ENCODE data around the gene ABL1. TPM values are rescaled to one million over a fixed set of nuclear protein-coding genes. Genes with fewer than 3 reads are reported as not detected.

The ABL1 gene
- total and polyA plus RNA-seq, 4 donors, result 23.3 to 60.0 (median 37.7) TPM

DNA sequence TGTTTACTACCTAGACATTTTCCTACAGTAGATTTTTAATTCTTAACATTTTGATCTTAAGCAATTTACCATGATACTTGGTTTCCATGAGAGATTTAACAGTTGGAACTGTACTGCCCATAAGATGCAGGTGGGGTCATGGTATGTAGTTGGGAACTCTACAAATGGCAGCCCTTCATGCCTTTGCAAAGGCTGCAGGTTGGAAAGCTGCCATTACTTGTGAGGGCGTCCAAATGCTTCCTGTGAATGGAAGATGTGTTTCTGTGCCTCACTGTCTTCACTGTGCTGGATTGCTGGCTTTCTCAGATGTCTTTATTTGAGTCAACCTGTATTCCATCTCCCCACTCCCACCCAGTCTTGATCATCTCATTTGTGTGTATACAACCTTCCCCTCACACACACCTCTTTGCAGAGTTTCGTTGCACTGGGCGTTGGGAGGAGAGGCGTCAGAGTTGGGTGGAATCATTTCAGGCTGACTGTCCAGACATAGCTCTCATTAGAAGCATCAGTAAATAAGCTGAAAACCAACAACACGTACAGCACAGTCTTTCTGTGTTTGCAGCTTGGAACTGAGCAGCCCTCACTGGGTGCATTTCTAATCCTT lies 14.8 kb upstream of the ABL1 start:
- ATAC-seq (ENCODE audit: insufficient read depth, low FRiP score), result no peak
- no peak overlapping the region for H3K4me3 ChIP-seq
- H3K27ac ChIP-seq (ENCODE audit: low read depth in 1 of 2, low read length in 1 of 2), result no peak overlapping the region
- H3K4me1 ChIP-seq (ENCODE audit: control insufficient read depth in 5 of 5, insufficient read depth in 5 of 5, low read length in 5 of 5), result peaks cover 0 to 26% (median 7%) of the 10 kb centered on the region in 5 donors
- peak in 2 of 3 donors; percentile 37 to 51 for DNase-seq
- TF ChIP-seq CTCF (IDR thresholded peaks at IDR 0.05; ENCODE audit: control extremely low read depth, extremely low read depth), result no peak
- no peak overlapping the region for H3K9ac ChIP-seq (ENCODE audit: insufficient read depth in 1 of 2, low read length in 2 of 2)
- H3K27me3 ChIP-seq (ENCODE audit: control insufficient read depth in 3 of 3, insufficient read depth in 3 of 3, low read length in 2 of 3), result no peaks in the 10 kb centered on the region
- no peaks in the 10 kb centered on the region for H3K9me3 ChIP-seq (ENCODE audit: control insufficient read depth in 4 of 4, insufficient read depth in 3 of 4, low read length in 3 of 4)
- WGBS, 2 donors, result 79 to 81% methylated on average over 5 of the region's 5 CpGs
- no peaks in the 10 kb centered on the region for H3K36me3 ChIP-seq (ENCODE audit: control insufficient read depth in 4 of 4, insufficient read depth in 4 of 4, low read length in 4 of 4)

DNA sequence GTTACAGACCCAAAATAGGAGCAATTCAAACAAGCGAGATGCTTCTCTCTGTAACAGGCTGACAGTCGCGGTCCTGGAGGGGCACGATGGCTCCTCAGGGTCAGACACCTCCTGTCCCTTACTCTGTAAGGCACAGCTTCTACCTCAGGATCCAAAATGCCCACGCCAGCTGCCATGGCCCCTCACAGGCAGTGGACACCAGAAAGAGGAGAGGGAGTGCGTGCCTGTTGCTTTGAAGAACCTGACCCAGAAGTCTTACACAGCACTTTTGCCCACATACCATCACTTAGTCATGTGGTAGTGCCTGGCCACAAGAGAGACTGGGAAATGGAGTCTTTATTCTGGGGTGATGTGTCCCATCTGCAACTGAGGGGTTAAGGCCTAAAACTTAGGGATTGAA lies 11.6 kb upstream of the ABL1 start:
- no peak for TF ChIP-seq CTCF (IDR thresholded peaks at IDR 0.05; ENCODE audit: control extremely low read depth, extremely low read depth)
- no peaks in the 10 kb centered on the region for H3K36me3 ChIP-seq (ENCODE audit: control insufficient read depth in 4 of 4, insufficient read depth in 4 of 4, low read length in 4 of 4)
- no peak overlapping the region for H3K4me3 ChIP-seq
- no peak overlapping the region for H3K9ac ChIP-seq (ENCODE audit: insufficient read depth in 1 of 2, low read length in 2 of 2)
- no peak overlapping the region for H3K27ac ChIP-seq (ENCODE audit: low read depth in 1 of 2, low read length in 1 of 2)
- H3K4me1 ChIP-seq (ENCODE audit: control insufficient read depth in 5 of 5, insufficient read depth in 5 of 5, low read length in 5 of 5), result peaks cover 0 to 40% (median 7%) of the 10 kb centered on the region in 5 donors
- H3K9me3 ChIP-seq (ENCODE audit: control insufficient read depth in 4 of 4, insufficient read depth in 3 of 4, low read length in 3 of 4), result no peaks in the 10 kb centered on the region
- DNase-seq (peak in 2 of 3 donors; percentile 44 to 47), ATAC-seq (ENCODE audit: insufficient read depth, low FRiP score) (no peak)
- 84 to 90% methylated on average over 6 of the region's 6 CpGs for WGBS, 2 donors
- no peaks in the 10 kb centered on the region for H3K27me3 ChIP-seq (ENCODE audit: control insufficient read depth in 3 of 3, insufficient read depth in 3 of 3, low read length in 2 of 3)

- peak overlapping the region in 1 of 2 donors; percentile 6 for H3K27ac ChIP-seq (ENCODE audit: low read depth in 1 of 2, low read length in 1 of 2)
Measured at GRCh38 chr9:130824079-130824478, 11.0 kb upstream of the ABL1 start.

More at GRCh38 chr9:130824079-130824478, 11.0 kb upstream of the ABL1 start:
- H3K9me3 ChIP-seq (ENCODE audit: control insufficient read depth in 4 of 4, insufficient read depth in 3 of 4, low read length in 3 of 4), result no peaks in the 10 kb centered on the region
- WGBS, 2 donors, result 62 to 66% methylated on average over 2 of the region's 2 CpGs
- no peak overlapping the region for H3K4me3 ChIP-seq
- H3K36me3 ChIP-seq (ENCODE audit: control insufficient read depth in 4 of 4, insufficient read depth in 4 of 4, low read length in 4 of 4), result no peaks in the 10 kb centered on the region
- peak overlapping the region in 1 of 2 donors; percentile 44 for H3K9ac ChIP-seq (ENCODE audit: insufficient read depth in 1 of 2, low read length in 2 of 2)
- DNase-seq (no peak), ATAC-seq (ENCODE audit: insufficient read depth, low FRiP score) (no peak)
- TF ChIP-seq CTCF (IDR thresholded peaks at IDR 0.05; ENCODE audit: control extremely low read depth, extremely low read depth), result no peak
- H3K4me1 ChIP-seq (ENCODE audit: control insufficient read depth in 5 of 5, insufficient read depth in 5 of 5, low read length in 5 of 5), result peaks cover 0 to 40% (median 7%) of the 10 kb centered on the region in 5 donors
- H3K27me3 ChIP-seq (ENCODE audit: control insufficient read depth in 3 of 3, insufficient read depth in 3 of 3, low read length in 2 of 3), result no peaks in the 10 kb centered on the region

Measured in lung (tissue), 12 donors.